HFF-Myc (cell line): ENCODE data around the gene TEKT4.
"Not testable (repeated sequence)": the region's sequence is repeated elsewhere in the genome, so short reads cannot be mapped to it uniquely, and the experiment has no call there.

Experiments used
- DNase-seq: peaks from one replicate; pipeline ENCODE4 v3.0.0-alpha.2; 2011; ENCODE audit warnings: low read depth; ENCODE audit errors: extremely low read depth
- H3K4me3 ChIP-seq: replicated peaks from 2 replicates; pipeline ENCODE4 v1.5.1; 2011; ENCODE audit warnings: low read depth, mild to moderate bottlenecking, control low read depth, low read length
- TF ChIP-seq, protein P1 (sequence below): IDR thresholded peaks from 2 replicates; pipeline ENCODE4 v1.5.1; 2012; ENCODE audit warnings: mild to moderate bottlenecking, low read depth, low read length, control low read depth; ENCODE audit errors: missing control alignments

Gene TEKT4, protein sequence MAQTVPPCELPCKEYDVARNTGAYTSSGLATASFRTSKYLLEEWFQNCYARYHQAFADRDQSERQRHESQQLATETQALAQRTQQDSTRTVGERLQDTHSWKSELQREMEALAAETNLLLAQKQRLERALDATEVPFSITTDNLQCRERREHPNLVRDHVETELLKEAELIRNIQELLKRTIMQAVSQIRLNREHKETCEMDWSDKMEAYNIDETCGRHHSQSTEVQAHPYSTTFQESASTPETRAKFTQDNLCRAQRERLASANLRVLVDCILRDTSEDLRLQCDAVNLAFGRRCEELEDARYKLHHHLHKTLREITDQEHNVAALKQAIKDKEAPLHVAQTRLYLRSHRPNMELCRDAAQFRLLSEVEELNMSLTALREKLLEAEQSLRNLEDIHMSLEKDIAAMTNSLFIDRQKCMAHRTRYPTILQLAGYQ

GRCh38 chr2:94871226-94872087 is at the start of gene TEKT4:
TSS of gene TEKT4 (plus strand) at chr2:94871430. CDS start at chr2:94871580, 150 bp downstream.
- no peak within 1 kb of the TSS for H3K4me3 ChIP-seq
- TF ChIP-seq, protein P1, sequence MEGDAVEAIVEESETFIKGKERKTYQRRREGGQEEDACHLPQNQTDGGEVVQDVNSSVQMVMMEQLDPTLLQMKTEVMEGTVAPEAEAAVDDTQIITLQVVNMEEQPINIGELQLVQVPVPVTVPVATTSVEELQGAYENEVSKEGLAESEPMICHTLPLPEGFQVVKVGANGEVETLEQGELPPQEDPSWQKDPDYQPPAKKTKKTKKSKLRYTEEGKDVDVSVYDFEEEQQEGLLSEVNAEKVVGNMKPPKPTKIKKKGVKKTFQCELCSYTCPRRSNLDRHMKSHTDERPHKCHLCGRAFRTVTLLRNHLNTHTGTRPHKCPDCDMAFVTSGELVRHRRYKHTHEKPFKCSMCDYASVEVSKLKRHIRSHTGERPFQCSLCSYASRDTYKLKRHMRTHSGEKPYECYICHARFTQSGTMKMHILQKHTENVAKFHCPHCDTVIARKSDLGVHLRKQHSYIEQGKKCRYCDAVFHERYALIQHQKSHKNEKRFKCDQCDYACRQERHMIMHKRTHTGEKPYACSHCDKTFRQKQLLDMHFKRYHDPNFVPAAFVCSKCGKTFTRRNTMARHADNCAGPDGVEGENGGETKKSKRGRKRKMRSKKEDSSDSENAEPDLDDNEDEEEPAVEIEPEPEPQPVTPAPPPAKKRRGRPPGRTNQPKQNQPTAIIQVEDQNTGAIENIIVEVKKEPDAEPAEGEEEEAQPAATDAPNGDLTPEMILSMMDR, result no peak
- no peak for DNase-seq

DNA sequence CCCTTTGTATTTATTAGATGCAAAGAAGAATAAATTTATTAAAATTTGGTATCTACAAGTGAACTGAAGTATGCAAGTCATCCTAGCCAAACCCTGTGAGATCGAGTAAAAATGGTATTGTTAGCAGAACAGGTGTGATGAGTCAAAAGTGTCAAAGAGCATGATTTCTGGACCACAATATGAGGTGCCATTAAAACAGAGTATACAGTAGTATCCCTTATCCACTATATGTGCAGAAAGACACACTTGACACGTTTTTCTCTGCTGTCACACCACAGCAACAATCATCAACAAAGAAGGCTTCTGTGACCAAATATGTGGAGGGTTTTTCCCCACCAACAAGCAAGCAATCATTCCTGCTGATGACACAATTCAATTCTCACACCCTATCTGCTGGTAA is 32.0 kb upstream of the TEKT4 start:
- DNase-seq, H3K4me3 ChIP-seq: not testable (repeated sequence)

GRCh38 chr2:94856856-94857255 is 14.4 kb upstream of the TEKT4 start:
- DNase-seq, H3K4me3 ChIP-seq: not testable (repeated sequence)

DNA sequence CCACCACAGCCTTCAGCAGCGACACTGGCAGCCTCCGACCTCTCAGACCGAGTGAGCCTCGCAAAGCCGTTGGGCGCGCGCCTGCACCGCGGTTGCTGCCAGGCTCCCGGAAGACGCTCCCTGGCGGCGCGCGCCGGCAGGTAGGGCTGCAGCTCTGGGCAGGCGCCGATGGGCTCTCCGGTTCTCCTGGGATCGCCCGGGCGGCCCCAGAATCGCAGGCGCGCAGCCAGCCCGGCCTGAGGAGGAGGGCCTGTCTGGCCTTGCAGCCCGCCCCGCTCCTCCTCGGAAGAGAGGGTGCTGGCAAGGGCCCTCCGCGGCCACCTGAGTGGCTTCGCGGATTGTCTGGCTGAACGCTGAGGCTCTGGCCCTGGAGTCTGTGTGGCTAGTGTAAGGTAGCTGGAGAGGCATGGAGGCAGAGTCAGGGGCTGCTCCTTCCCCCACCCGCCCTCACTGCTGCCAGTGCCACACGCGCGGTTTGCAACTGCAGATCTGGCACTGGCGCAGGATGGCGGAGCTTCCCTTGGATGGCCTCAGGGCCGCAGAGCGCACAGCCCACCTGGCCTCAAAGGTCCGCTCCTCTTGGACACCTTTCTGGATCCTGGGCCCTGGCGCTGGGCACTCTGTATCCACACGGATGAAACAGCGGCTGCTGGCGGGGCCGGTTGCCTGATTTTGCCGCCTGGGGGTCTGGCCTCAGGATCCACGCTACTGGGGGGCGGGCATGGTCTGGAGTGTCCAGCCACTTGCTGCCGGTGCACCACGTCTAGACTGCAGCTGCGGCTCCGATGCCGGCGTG is 13.7 kb upstream of the TEKT4 start:
- DNase-seq, H3K4me3 ChIP-seq: not testable (repeated sequence)

- H3K4me3 ChIP-seq, DNase-seq: not testable (repeated sequence)
Observed at GRCh38 chr2:94858163-94858888, 12.9 kb upstream of the TEKT4 start.

DNA sequence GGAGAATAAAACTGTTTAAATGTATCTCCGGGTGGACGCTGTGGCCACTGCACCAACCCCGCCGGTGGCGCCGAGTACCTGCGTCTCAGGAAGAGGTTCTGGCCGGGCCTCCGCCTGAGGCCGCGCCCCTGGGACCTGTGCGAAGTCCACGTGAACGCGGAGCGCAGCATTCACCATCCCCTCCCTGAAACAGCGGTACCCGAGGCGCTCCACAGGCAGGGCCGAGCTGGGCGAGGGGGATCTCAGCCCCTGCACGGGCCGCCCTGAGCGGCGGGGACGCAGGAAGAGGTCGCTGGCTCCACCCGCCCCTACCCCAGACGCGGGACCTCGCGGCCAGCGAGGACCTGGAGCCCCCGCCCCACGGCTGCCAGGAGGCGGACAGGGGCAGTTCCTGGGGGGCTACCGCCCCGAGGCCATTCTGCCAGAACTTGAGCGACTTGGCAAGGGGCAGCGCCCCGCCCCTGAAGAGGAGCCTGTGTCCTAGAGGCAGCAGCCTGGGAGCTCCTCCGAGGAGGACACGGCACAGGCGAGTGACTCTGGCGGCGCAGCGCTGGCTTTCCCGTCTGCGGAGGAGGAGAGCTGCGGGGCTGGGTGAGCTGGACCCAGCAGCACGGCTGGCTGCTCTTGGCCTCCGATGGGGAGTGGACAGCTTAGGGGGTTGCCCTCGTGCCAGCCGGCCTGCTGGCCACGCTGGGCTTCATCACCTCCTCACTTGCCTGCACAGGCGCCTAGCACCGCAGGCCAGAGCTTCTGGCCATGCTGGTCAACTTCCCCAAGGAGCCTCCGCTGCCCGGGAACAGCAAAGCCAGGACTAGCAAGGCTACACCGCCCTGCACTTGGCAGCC is 9.7 kb upstream of the TEKT4 start:
- no peak overlapping the region for H3K4me3 ChIP-seq
- DNase-seq, result no peak
- TF ChIP-seq, protein P1, result no peak

GRCh38 chr2:94862903-94863302 is 8.3 kb upstream of the TEKT4 start:
- not testable (repeated sequence) for DNase-seq, H3K4me3 ChIP-seq

GRCh38 chr2:94869131-94869530 is 2.1 kb upstream of the TEKT4 start:
- TF ChIP-seq, protein P1, result no peak
- H3K4me3 ChIP-seq, result no peak overlapping the region
- no peak for DNase-seq
